ENCODE data around the gene CDHR2. TPM values are rescaled to one million over a fixed set of nuclear protein-coding genes. Genes with fewer than 3 reads are reported as not detected.

Gene CDHR2
- total and polyA plus RNA-seq, 4 experiments from 2014 or later, result 2.9 TPM; not detected in 2

DNA sequence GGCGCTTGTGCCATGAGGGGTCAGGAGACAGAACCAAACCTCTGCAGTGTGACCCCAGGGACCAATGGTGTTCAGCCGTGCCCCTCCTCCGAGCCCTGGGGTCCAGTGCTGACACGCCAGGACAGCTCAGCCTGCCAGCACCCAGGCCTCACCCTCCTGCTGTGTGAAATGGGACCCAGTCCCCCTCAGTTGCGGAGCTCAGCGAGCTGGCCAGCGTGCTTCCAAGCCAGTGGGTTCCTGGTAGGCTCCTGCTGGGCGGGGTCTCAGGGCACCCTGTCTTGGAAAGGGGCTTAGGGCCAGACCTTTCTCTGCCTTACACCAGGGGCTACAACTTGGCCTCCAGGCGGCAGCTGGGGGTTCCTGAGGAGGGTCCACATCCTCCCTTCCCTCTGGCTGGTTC, 16.3 kb upstream of the CDHR2 start:
- no peak for DNase-seq
- Histone ChIP-seq H3K9me3 (ENCODE audit: control insufficient read depth in 1 of 2, low read length in 2 of 2) (no peaks in the 10 kb centered on the region), H3K27ac (ENCODE audit: low read depth, low read length) (peak overlapping the region; percentile 98), H3K27me3 (ENCODE audit: insufficient read depth, low read length) (no peaks in the 10 kb centered on the region), H3K36me3 (ENCODE audit: insufficient read depth, low read length) (peaks cover 35% of the 10 kb centered on the region), H3K4me3 (ENCODE audit: low read length in 2 of 2) (peak overlapping the region; percentile 81 to 100), H3K4me1 (ENCODE audit: insufficient read depth, low read length) (peaks cover 69% of the 10 kb centered on the region)
- Mint-ChIP-seq H3K9me3 (peaks cover 0 to 7% (median 0%) of the 10 kb centered on the region in 8 donors), H3K4me3 (peak overlapping the region in 6 of 8 donors; percentile 98 to 99 (median 98)), H3K36me3 (peaks cover 28 to 62% of the 10 kb centered on the region in 2 donors), H3K27me3 (no peaks in the 10 kb centered on the region), H3K4me1 (peaks cover 26 to 67% (median 43%) of the 10 kb centered on the region in 4 donors), H3K27ac (peak overlapping the region in 5 of 7 donors; percentile 96 to 100 (median 97))
- intact Hi-C loops (cut with micrococcal nuclease), result no loop called here
- ChIA-PET CTCF (ENCODE audit: partially characterized antibody) (interaction anchor here (0.6 to 3.2 kb wide), 4 partner anchors 11 to 149 kb away, joined by 3 to 33 read pairs (median 9); no protein-coding TSS in a partner anchor), POLR2A (ENCODE audit: partially characterized antibody) (interaction anchor here (0.7 to 18.9 kb wide), 7 partner anchors 10 to 144 kb away, joined by 3 to 533 read pairs (median 29); partner anchors contain the start of genes CDHR2, CLTB, FAF2 and HIGD2A)

DNA sequence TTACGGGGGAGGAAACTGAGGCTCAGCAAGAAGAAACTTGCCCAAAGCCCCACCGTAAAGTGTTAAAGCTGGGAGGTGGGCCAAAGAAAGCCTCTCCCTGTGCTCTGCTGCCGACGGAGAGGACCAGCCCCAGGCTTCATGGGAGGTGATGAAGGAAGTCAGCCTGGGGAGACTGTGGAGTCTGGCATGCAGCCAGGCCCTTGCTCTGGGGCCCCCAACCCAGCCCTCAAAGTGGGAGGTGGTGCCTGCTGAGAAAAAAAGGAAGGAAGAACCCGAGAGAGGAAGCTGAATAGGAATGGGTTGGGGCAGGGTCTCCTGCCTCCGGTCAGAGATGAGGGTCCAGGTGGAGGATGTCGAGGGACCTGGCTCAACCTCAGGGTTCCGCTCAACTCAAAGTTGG, 15.8 kb upstream of the CDHR2 start:
- peaks cover 0 to 7% (median 0%) of the 10 kb centered on the region in 8 donors for H3K9me3 Mint-ChIP-seq
- Histone ChIP-seq H3K27me3 (ENCODE audit: insufficient read depth, low read length) (no peaks in the 10 kb centered on the region), H3K36me3 (ENCODE audit: insufficient read depth, low read length) (peaks cover 29% of the 10 kb centered on the region), H3K27ac (ENCODE audit: low read depth, low read length) (peak overlapping the region; percentile 98), H3K4me1 (ENCODE audit: insufficient read depth, low read length) (peaks cover 71% of the 10 kb centered on the region), H3K4me3 (ENCODE audit: low read length in 2 of 2) (peak overlapping the region; percentile 81 to 100), H3K9me3 (ENCODE audit: control insufficient read depth in 1 of 2, low read length in 2 of 2) (no peaks in the 10 kb centered on the region)
- POLR2A ChIA-PET (ENCODE audit: partially characterized antibody), result interaction anchor here (0.7 to 20.1 kb wide), 10 partner anchors 4 to 172 kb away, joined by 3 to 533 read pairs (median 14); partner anchors contain the start of genes CDHR2, CLTB, FAF2 and HIGD2A
- peak overlapping the region; percentile 97 to 100 (median 98) for H3K4me3 Mint-ChIP-seq
- CTCF ChIA-PET (ENCODE audit: partially characterized antibody), result interaction anchor here (0.7 to 3.1 kb wide), 12 partner anchors 9 to 127 kb away, joined by 3 to 33 read pairs (median 3); partner anchors contain the start of genes CLTB and FAF2
- DNase-seq, result peak in 1 of 5 donors; percentile 19
- H3K36me3 Mint-ChIP-seq, result peaks cover 22 to 59% of the 10 kb centered on the region in 2 donors
- no peaks in the 10 kb centered on the region for H3K27me3 Mint-ChIP-seq
- intact Hi-C loops (cut with micrococcal nuclease), result no loop called here
- peaks cover 32 to 69% (median 47%) of the 10 kb centered on the region in 4 donors for H3K4me1 Mint-ChIP-seq
- H3K27ac Mint-ChIP-seq, result peak overlapping the region; percentile 96 to 100 (median 98)

DNA sequence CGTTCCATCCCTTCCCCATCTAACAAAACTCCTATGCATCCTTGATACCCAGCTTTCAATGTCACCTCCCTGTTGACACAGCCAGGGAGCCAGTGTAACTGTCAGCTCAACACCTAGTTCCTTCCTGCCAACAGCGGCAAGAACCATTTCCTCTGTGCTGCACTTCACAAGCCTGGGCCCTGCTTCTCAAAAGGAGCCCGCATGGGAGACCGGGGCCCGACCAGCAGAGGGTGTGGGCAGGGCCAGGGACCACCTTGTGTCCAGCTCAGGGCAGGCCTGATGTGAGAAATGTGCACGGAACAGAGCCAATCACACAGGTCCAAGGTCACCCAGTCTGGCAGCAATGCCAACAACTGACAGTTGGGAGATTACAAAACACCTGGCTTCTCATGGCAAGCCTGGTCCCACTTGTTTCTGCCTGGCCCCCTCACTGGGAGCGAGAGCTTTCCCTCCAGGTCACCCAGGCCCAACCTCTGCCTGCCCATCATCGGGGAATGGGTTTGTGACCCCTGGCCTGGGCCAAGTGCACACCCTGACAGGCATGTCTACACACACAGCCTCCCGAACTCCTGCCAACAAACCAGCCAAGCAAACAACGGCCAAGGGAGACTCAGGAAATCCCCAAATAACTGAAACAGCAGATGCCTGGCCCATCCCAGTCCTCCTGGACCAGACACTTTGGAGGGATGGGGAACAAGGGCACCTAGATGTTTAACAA, 15.1 kb upstream of the CDHR2 start:
- peaks cover 23% of the 10 kb centered on the region for H3K36me3 ChIP-seq (ENCODE audit: insufficient read depth, low read length)
- Mint-ChIP-seq H3K9me3 (peaks cover 0 to 7% (median 0%) of the 10 kb centered on the region in 8 donors), H3K27ac (peak overlapping the region; percentile 96 to 100 (median 98)), H3K4me1 (peaks cover 34 to 72% (median 50%) of the 10 kb centered on the region in 4 donors), H3K4me3 (peak overlapping the region; percentile 97 to 100 (median 98)), H3K36me3 (peaks cover 19 to 57% of the 10 kb centered on the region in 2 donors), H3K27me3 (no peaks in the 10 kb centered on the region)
- intact Hi-C loops (cut with micrococcal nuclease), result loop anchor here (1.0 kb wide), 1 partner anchor 9 kb away; no protein-coding TSS in a partner anchor
- no peaks in the 10 kb centered on the region for H3K27me3 ChIP-seq (ENCODE audit: insufficient read depth, low read length)
- peak overlapping the region; percentile 89 to 100 for H3K4me3 ChIP-seq (ENCODE audit: low read length in 2 of 2)
- CTCF ChIA-PET (ENCODE audit: partially characterized antibody), result interaction anchor here (0.7 to 3.1 kb wide), 13 partner anchors 10 to 126 kb away, joined by 3 to 33 read pairs (median 3); partner anchors contain the start of genes CLTB and FAF2
- H3K27ac ChIP-seq (ENCODE audit: low read depth, low read length), result peak overlapping the region; percentile 98
- H3K9me3 ChIP-seq (ENCODE audit: control insufficient read depth in 1 of 2, low read length in 2 of 2), result no peaks in the 10 kb centered on the region
- DNase-seq, result peak; percentile 59 to 72 (median 62)
- POLR2A ChIA-PET (ENCODE audit: partially characterized antibody), result interaction anchor here (0.7 to 20.1 kb wide), 16 partner anchors 4 to 898 kb away, joined by 3 to 533 read pairs (median 5); partner anchors contain the start of genes CDHR2, CLTB, FAF2 and HIGD2A
- H3K4me1 ChIP-seq (ENCODE audit: insufficient read depth, low read length), result peaks cover 71% of the 10 kb centered on the region

DNA sequence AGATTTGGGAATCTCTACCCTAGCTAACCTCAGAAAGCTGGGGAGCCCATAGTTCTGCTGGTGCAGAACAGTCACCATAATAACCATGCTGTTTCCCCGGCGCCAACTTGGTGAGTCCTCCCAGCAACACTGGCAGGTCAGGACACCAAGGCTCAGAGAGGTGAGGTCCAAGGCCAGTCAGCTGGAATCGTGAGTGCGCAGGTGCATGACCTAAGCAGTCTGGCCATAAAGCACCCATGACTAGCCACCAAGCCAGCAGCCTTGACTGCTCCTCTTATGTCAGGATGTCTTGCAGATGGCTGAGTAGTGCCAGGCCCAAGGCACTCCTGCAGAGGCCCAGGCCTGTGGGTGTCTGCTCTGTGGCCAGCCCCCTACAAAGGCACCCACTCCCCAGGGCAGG, 14.5 kb upstream of the CDHR2 start:
- peaks cover 71% of the 10 kb centered on the region for H3K4me1 ChIP-seq (ENCODE audit: insufficient read depth, low read length)
- peak overlapping the region; percentile 97 to 100 (median 98) for H3K4me3 Mint-ChIP-seq
- ChIA-PET CTCF (ENCODE audit: partially characterized antibody) (interaction anchor here (0.9 to 3.1 kb wide), 11 partner anchors 9 to 870 kb away, joined by 3 to 33 read pairs (median 3); partner anchors contain the start of genes CLTB, FAF2 and KIAA1191), POLR2A (ENCODE audit: partially characterized antibody) (interaction anchor here (0.7 to 20.1 kb wide), 16 partner anchors 5 to 897 kb away, joined by 3 to 533 read pairs (median 14); partner anchors contain the start of genes CDHR2, CLTB, FAF2 and HIGD2A)
- peaks cover 17% of the 10 kb centered on the region for H3K36me3 ChIP-seq (ENCODE audit: insufficient read depth, low read length)
- peaks cover 35 to 72% (median 50%) of the 10 kb centered on the region in 4 donors for H3K4me1 Mint-ChIP-seq
- peak overlapping the region; percentile 96 to 100 (median 98) for H3K27ac Mint-ChIP-seq
- peak in 1 of 5 donors; percentile 51 for DNase-seq
- H3K9me3 Mint-ChIP-seq, result peaks cover 0 to 7% (median 0%) of the 10 kb centered on the region in 8 donors
- H3K27me3 Mint-ChIP-seq, result no peaks in the 10 kb centered on the region
- peaks cover 18 to 52% of the 10 kb centered on the region in 2 donors for H3K36me3 Mint-ChIP-seq
- no peaks in the 10 kb centered on the region for H3K27me3 ChIP-seq (ENCODE audit: insufficient read depth, low read length)
- peak overlapping the region; percentile 89 to 100 for H3K4me3 ChIP-seq (ENCODE audit: low read length in 2 of 2)
- intact Hi-C loops (cut with micrococcal nuclease), result loop anchor here (1.0 to 5.0 kb wide), 3 partner anchors 9 to 473 kb away; partner anchors contain the start of gene UIMC1
- H3K27ac ChIP-seq (ENCODE audit: low read depth, low read length), result peak overlapping the region; percentile 98
- H3K9me3 ChIP-seq (ENCODE audit: control insufficient read depth in 1 of 2, low read length in 2 of 2), result no peaks in the 10 kb centered on the region

DNA sequence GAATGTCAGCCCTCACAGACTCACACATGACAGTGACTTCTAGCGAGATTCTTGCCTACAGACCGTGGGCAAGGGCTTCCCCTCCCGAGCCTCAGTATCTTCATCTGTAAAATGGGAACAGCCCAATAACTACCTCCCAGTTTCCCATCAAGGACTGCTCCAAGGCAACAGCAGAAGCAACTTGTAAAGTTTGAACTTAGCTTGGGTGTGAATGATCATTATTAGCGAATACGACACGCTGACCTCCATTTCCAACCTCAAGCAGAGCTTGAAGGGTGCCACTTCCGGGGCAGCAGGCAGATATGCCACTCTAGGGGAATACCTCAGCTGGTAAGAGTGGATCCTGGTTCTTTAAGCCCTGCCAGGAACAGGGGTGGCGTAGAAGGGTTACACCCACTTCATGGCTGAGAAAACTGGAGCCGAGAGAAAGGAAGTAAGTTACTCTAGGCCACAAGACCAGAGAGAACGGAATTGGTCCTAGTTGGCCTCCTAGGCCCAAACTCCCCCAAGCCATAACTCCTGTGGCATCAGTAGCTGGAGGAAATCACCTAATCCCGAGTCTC, 14.0 kb upstream of the CDHR2 start:
- POLR2A ChIA-PET (ENCODE audit: partially characterized antibody), result interaction anchor here (0.6 to 20.1 kb wide), 19 partner anchors 5 to 739 kb away, joined by 3 to 533 read pairs (median 6); partner anchors contain the start of genes CDHR2, CLTB, FAF2 and HIGD2A
- peaks cover 74% of the 10 kb centered on the region for H3K4me1 ChIP-seq (ENCODE audit: insufficient read depth, low read length)
- intact Hi-C loops (cut with micrococcal nuclease), result loop anchor here (5.0 kb wide), 2 partner anchors 43 to 472 kb away; partner anchors contain the start of gene UIMC1
- H3K36me3 ChIP-seq (ENCODE audit: insufficient read depth, low read length), result peaks cover 16% of the 10 kb centered on the region
- peak overlapping the region; percentile 89 to 100 for H3K4me3 ChIP-seq (ENCODE audit: low read length in 2 of 2)
- H3K27me3 Mint-ChIP-seq, result no peaks in the 10 kb centered on the region
- peak overlapping the region; percentile 96 to 100 (median 98) for H3K27ac Mint-ChIP-seq
- CTCF ChIA-PET (ENCODE audit: partially characterized antibody), result interaction anchor here (0.9 to 4.0 kb wide), 9 partner anchors 8 to 869 kb away, joined by 3 to 33 read pairs (median 6); partner anchors contain the start of genes CLTB, FAF2, KIAA1191 and TSPAN17
- no peaks in the 10 kb centered on the region for H3K27me3 ChIP-seq (ENCODE audit: insufficient read depth, low read length)
- peak; percentile 48 to 79 (median 55) for DNase-seq
- peaks cover 38 to 73% (median 52%) of the 10 kb centered on the region in 4 donors for H3K4me1 Mint-ChIP-seq
- H3K9me3 ChIP-seq (ENCODE audit: control insufficient read depth in 1 of 2, low read length in 2 of 2), result no peaks in the 10 kb centered on the region
- H3K27ac ChIP-seq (ENCODE audit: low read depth, low read length), result peak overlapping the region; percentile 98
- H3K4me3 Mint-ChIP-seq, result peak overlapping the region; percentile 97 to 100 (median 98)
- peaks cover 16 to 49% of the 10 kb centered on the region in 2 donors for H3K36me3 Mint-ChIP-seq
- peaks cover 0 to 5% (median 0%) of the 10 kb centered on the region in 8 donors for H3K9me3 Mint-ChIP-seq

DNA sequence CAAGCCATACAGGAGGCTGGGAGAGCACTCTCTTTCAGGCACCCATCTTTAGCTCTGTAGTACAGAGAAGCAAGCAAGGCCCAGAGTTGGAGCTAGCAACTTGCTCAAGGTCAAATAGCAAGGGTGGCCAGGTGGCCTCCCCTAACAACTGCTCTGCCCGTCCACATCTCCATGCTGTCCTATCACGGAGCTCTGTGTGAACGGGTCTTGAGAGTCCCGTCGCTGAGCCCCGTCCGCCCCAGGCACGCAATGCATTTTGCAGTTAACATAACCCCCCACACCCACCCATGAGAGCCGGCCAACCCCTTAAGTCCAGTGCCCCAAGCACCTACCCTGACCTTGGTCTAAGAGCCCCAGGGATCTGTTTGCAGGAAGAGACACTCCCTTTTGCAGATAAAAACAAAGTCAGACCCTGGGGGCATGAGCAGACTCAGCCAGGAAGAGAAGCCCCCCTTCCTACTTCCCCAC, 13.4 kb upstream of the CDHR2 start:
- Mint-ChIP-seq H3K27ac (peak overlapping the region; percentile 96 to 100 (median 98)), H3K4me1 (peaks cover 43 to 79% (median 58%) of the 10 kb centered on the region in 4 donors), H3K27me3 (no peaks in the 10 kb centered on the region), H3K4me3 (peak overlapping the region; percentile 97 to 100 (median 98)), H3K9me3 (peaks cover 0 to 5% (median 0%) of the 10 kb centered on the region in 8 donors), H3K36me3 (peaks cover 16 to 49% of the 10 kb centered on the region in 2 donors)
- H3K4me3 ChIP-seq (ENCODE audit: low read length in 2 of 2), result peak overlapping the region; percentile 89 to 100
- H3K9me3 ChIP-seq (ENCODE audit: control insufficient read depth in 1 of 2, low read length in 2 of 2), result no peaks in the 10 kb centered on the region
- no peak for DNase-seq
- peak overlapping the region; percentile 98 for H3K27ac ChIP-seq (ENCODE audit: low read depth, low read length)
- intact Hi-C loops (cut with micrococcal nuclease), result loop anchor here (2.0 to 5.0 kb wide), 4 partner anchors 39 to 472 kb away; partner anchors contain the start of gene UIMC1
- ChIA-PET POLR2A (ENCODE audit: partially characterized antibody) (interaction anchor here (0.6 to 20.1 kb wide), 21 partner anchors 6 to 739 kb away, joined by 3 to 533 read pairs (median 5); partner anchors contain the start of genes CDHR2, CLTB, FAF2 and HIGD2A), CTCF (ENCODE audit: partially characterized antibody) (interaction anchor here (0.9 to 4.0 kb wide), 12 partner anchors 8 to 868 kb away, joined by 3 to 33 read pairs (median 5); partner anchors contain the start of genes CLTB, FAF2, KIAA1191 and TSPAN17)
- H3K4me1 ChIP-seq (ENCODE audit: insufficient read depth, low read length), result peaks cover 74% of the 10 kb centered on the region
- H3K36me3 ChIP-seq (ENCODE audit: insufficient read depth, low read length), result peaks cover 16% of the 10 kb centered on the region
- H3K27me3 ChIP-seq (ENCODE audit: insufficient read depth, low read length), result no peaks in the 10 kb centered on the region

All from CD4-positive, alpha-beta memory T cell (primary cell).